Measurements from ENCODE around the gene ZSCAN22. TPM values are rescaled to one million over a fixed set of nuclear protein-coding genes. Genes with fewer than 3 reads are reported as not detected.

ZSCAN22 gene
- total and polyA plus RNA-seq, 2 of the 13 experiments (the other 11 are each of a cell fraction or from before 2014, with no cell fraction given): 2.5 to 3.5 TPM

DNA sequence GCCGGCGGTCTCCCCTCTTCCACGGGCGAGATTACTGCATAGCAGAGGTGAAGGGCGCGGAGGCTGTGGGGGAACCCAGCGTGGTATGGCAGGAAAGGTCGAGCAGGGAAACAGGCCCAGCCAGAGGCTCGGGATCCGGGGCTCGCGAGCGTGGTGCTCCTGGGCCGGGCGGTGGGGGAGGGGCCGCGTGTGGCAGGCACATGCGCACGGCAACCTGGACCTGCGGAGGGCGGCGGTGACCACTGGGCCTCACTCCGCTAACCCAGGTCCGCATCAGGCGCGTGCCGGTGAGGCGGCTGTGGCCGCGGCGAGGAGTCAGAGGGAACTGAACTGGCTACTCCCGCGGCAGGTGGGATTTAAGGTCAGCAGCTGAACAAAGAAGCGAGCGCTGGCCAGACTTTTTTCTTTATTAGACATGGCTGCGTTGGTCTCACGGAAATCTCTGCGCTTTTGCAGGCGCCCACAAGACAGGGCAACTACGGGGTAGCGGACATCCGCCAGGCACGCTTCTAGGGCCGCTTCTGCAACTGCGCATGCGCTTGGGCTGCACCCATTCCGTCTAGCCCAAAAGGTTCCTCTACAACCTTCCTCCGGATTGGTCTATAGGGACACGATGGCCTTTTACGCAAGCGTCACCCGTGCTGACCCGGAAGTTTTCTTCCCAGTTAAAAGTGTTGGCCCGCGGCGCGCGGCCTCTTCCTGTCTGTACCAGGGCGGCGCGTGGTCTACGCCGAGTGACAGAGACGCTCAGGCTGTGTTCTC lies 60.0 kb downstream of the ZSCAN22 start, which contains the start of gene RPS5 (continued):
- TF ChIP-seq, protein P1, sequence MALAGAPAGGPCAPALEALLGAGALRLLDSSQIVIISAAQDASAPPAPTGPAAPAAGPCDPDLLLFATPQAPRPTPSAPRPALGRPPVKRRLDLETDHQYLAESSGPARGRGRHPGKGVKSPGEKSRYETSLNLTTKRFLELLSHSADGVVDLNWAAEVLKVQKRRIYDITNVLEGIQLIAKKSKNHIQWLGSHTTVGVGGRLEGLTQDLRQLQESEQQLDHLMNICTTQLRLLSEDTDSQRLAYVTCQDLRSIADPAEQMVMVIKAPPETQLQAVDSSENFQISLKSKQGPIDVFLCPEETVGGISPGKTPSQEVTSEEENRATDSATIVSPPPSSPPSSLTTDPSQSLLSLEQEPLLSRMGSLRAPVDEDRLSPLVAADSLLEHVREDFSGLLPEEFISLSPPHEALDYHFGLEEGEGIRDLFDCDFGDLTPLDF (CRISPR knock-in tag; IDR thresholded peaks at IDR 0.05): peak; percentile 60; the same call in 1 of the 2 replicates
- TF ChIP-seq PRMT3 (CRISPR knock-in tag; IDR thresholded peaks at IDR 0.05; ENCODE audit: borderline replicate concordance, low read depth) (no peak), E2F5 (CRISPR knock-in tag; conservative IDR thresholded peaks at IDR 0.05) (0 out of 2 replicates have a peak, but pooled peaks have one; percentile 51), TARDBP (CRISPR knock-in tag; IDR thresholded peaks at IDR 0.05) (peak; percentile 84), ZNF597 (CRISPR knock-in tag; IDR thresholded peaks at IDR 0.05) (no peak), ZNF598 (CRISPR knock-in tag; IDR thresholded peaks at IDR 0.05; ENCODE audit: borderline replicate concordance) (0 out of 2 replicates have a peak, but pooled peaks have one; percentile 28), SMYD3 (CRISPR knock-in tag; IDR thresholded peaks at IDR 0.05) (no peak), ZNF574 (CRISPR knock-in tag; IDR thresholded peaks at IDR 0.05) (peak; percentile 92), ZNF672 (CRISPR knock-in tag; IDR thresholded peaks at IDR 0.05) (no peak), ZNF850 (CRISPR knock-in tag; conservative IDR thresholded peaks at IDR 0.05) (no peak), ZNF7 (CRISPR knock-in tag; IDR thresholded peaks at IDR 0.05) (no peak), HNRNPLL (IDR thresholded peaks at IDR 0.05; ENCODE audit: low read depth, low read length, poor library complexity, severe bottlenecking) (peak; percentile 87), BCL6 (CRISPR knock-in tag; IDR thresholded peaks at IDR 0.05) (peak; percentile 38; the same call in 1 of the 2 replicates), WIZ (CRISPR knock-in tag; IDR thresholded peaks at IDR 0.05) (peak; percentile 44; the same call in 1 of the 2 replicates), ZNF83 (CRISPR knock-in tag; IDR thresholded peaks at IDR 0.05; ENCODE audit: borderline replicate concordance) (peak; percentile 95; the same call in 1 of the 2 replicates), ZNF839 (CRISPR knock-in tag; IDR thresholded peaks at IDR 0.05; ENCODE audit: borderline replicate concordance) (no peak; the same call in 1 of the 2 replicates), FOSL2 (CRISPR knock-in tag; IDR thresholded peaks at IDR 0.05) (peak; percentile 32), JUND (CRISPR knock-in tag; IDR thresholded peaks at IDR 0.05) (0 out of 2 replicates have a peak, but pooled peaks have one; percentile 33), PBX3 (CRISPR knock-in tag; IDR thresholded peaks at IDR 0.05; ENCODE audit: borderline replicate concordance) (no peak; the same call in 1 of the 2 replicates)
- TF ChIP-seq, protein P2, sequence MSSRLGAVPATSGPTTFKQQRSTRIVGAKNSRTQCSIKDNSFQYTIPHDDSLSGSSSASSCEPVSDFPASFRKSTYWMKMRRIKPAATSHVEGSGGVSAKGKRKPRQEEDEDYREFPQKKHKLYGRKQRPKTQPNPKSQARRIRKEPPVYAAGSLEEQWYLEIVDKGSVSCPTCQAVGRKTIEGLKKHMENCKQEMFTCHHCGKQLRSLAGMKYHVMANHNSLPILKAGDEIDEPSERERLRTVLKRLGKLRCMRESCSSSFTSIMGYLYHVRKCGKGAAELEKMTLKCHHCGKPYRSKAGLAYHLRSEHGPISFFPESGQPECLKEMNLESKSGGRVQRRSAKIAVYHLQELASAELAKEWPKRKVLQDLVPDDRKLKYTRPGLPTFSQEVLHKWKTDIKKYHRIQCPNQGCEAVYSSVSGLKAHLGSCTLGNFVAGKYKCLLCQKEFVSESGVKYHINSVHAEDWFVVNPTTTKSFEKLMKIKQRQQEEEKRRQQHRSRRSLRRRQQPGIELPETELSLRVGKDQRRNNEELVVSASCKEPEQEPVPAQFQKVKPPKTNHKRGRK (CRISPR knock-in tag; IDR thresholded peaks at IDR 0.05): 0 out of 2 replicates have a peak, but pooled peaks have one; percentile 43
